HCT116 (cell line): Measurements from ENCODE around the gene PODNL1. TPM values are rescaled to one million over a fixed set of nuclear protein-coding genes. Genes with fewer than 3 reads are reported as not detected.

ENCODE experiments used
- ATAC-seq: fragments of 200-7000 bp; cut with Tn5 transposase; 2 replicates; pipeline ENCODE4 v1.9.1; 2020; ENCODE audit warnings: mild to moderate bottlenecking, moderate library complexity
- BruUV-seq: library from RNA; stranded (reverse); fragments of 400-500 nt; replicated peaks from 2 replicates; lab custom pipeline; 2021; lab: Mats Ljungman, UMichigan
- CTCF ChIA-PET: fragments of 300-600 bp; sonication (Branson Sonifier 250); formaldehyde crosslinking; loops from one replicate; lab custom pipeline; 2021; ENCODE audit warnings: antibody characterized with exemption; lab: Charles Lee
- POLR2A ChIA-PET: fragments of 300-600, 350-600 bp; sonication (Branson Sonifier 250); formaldehyde crosslinking; loops from one replicate; lab custom pipeline; 2021; ENCODE audit warnings: antibody characterized with exemption; lab: Charles Lee
- RAD21 ChIA-PET, 2 experiments: fragments of 300-600 bp; sonication (Branson Sonifier 250); formaldehyde crosslinking; loops; one replicate each; lab custom pipeline; 2023; ENCODE audit warnings: low total read pairs in 2 of 2; ENCODE audit not compliant: uncharacterized antibody in 2 of 2, unreplicated experiment in 2 of 2, low non-redundant PET in 1 of 2; lab: Charles Lee
- DNase-seq: peaks from one replicate; pipeline ENCODE4 v3.0.0-alpha.2; 2010; ENCODE audit warnings: low read depth, low spot score
- H2AFZ ChIP-seq: fragments of 200-600 bp; shearing (Covaris generic), sonication (generic); 2 replicates; pipeline ENCODE4 v1.6.1; 2017; ENCODE audit warnings: low read depth, mixed run types, mixed read lengths, antibody characterized with exemption, low read length; ENCODE audit not compliant: poor library complexity, severe bottlenecking
- H3K27ac ChIP-seq: 2 replicates; pipeline ENCODE4 v1.5.1; 2012; ENCODE audit warnings: low read depth, low read length
- H3K27me3 ChIP-seq: fragments of 200-600 bp; sonication (generic); 2 replicates; pipeline ENCODE4 v1.6.1; 2016; ENCODE audit warnings: mixed run types, low read length, mixed read lengths; ENCODE audit not compliant: insufficient read depth
- H3K36me3 ChIP-seq, 2 experiments: fragments of 200-500 bp in 1 of 2; fragments of 200-600 bp in 1 of 2; sonication (Bioruptor generic) in 1 of 2; sonication (generic) in 1 of 2; 2 replicates each; pipeline versions ENCODE4 v1.5.1 to v1.6.1; 2014 to 2016; ENCODE audit warnings: low read length in 2 of 2, inconsistent platforms in 1 of 2, mixed read lengths in 1 of 2, mixed run types in 1 of 2; ENCODE audit not compliant: insufficient read depth in 2 of 2, control insufficient read depth in 1 of 2
- H3K4me1 ChIP-seq, 2 experiments: fragments of 200-600 bp in 1 of 2; sonication (generic) in 1 of 2; 2 replicates each; pipeline versions ENCODE4 v1.5.1 to v1.6.1; 2012 to 2017; ENCODE audit warnings: low read length in 2 of 2, inconsistent platforms in 1 of 2, mild to moderate bottlenecking in 1 of 2, mixed read lengths in 1 of 2, mixed run types in 1 of 2, moderate library complexity in 1 of 2; ENCODE audit not compliant: insufficient read depth in 2 of 2, control insufficient read depth in 1 of 2
- H3K4me2 ChIP-seq: fragments of 200-600 bp; sonication (generic); 2 replicates; pipeline ENCODE4 v1.6.1; 2017; ENCODE audit warnings: mixed run types, low read length, mixed read lengths
- H3K4me3 ChIP-seq, 2 experiments: fragments of 200-600 bp in 1 of 2; sonication (generic) in 1 of 2; replicated peaks in 1 of 2; 2 replicates each; pipeline ENCODE4 v1.5.1; 2011 to 2016; ENCODE audit warnings: low read length in 2 of 2, control low read depth in 1 of 2, low read depth in 1 of 2, mild to moderate bottlenecking in 1 of 2, mixed read lengths in 1 of 2, mixed run types in 1 of 2
- H3K79me2 ChIP-seq: fragments of 200-600 bp; sonication (generic); 2 replicates; pipeline ENCODE4 v1.6.1; 2017; ENCODE audit warnings: mild to moderate bottlenecking, mixed run types, low read length, moderate library complexity, mixed read lengths; ENCODE audit not compliant: insufficient read depth
- H3K9ac ChIP-seq: fragments of 200-600 bp; sonication (generic); 2 replicates; pipeline ENCODE4 v1.6.1; 2016; ENCODE audit warnings: low read length, mixed read lengths
- H3K9me2 ChIP-seq: fragments of 200-600 bp; sonication (generic), shearing (Covaris generic); 2 replicates; pipeline ENCODE4 v1.6.1; 2017; ENCODE audit warnings: mixed run types, mild to moderate bottlenecking, moderate library complexity; ENCODE audit not compliant: insufficient read depth
- H3K9me3 ChIP-seq, 2 experiments: fragments of 200-500 bp in 1 of 2; fragments of 200-600 bp in 1 of 2; sonication (Bioruptor generic) in 1 of 2; sonication (generic) in 1 of 2; 2 replicates each; pipeline ENCODE4 v1.6.1; 2014 to 2017; ENCODE audit warnings: low read length in 2 of 2, mixed read lengths in 2 of 2, inconsistent platforms in 1 of 2, low read depth in 1 of 2, mild to moderate bottlenecking in 1 of 2, mixed run types in 1 of 2, moderate library complexity in 1 of 2; ENCODE audit not compliant: control insufficient read depth in 1 of 2, insufficient read depth in 1 of 2
- H4K20me1 ChIP-seq: fragments of 200-600 bp; sonication (generic), shearing (Covaris generic); 2 replicates; pipeline ENCODE4 v1.6.1; 2017; ENCODE audit warnings: mixed run types, mild to moderate bottlenecking, moderate library complexity; ENCODE audit not compliant: insufficient read depth
- JUND ChIP-seq: IDR thresholded peaks from 2 replicates; pipeline ENCODE4 v1.6.1; 2012
- SP1 ChIP-seq: IDR thresholded peaks from 2 replicates; pipeline ENCODE4 v1.6.1; 2012; ENCODE audit warnings: low read depth
- intact Hi-C: fragments of 100-400 bp; cut with micrococcal nuclease; formaldehyde crosslinking; loops from 2 replicates; pipeline ENCODE4 v1.10.0; 2022
- total RNA-seq: library from RNA; stranded (reverse); gene quantifications from one replicate; pipeline ENCODE4 v1.2.1, GENCODE V29; 2021; ENCODE audit not compliant: unreplicated experiment
- TF ChIP-seq, protein P1 (sequence below): IDR thresholded peaks from 2 replicates; pipeline ENCODE4 v1.6.1; 2011; ENCODE audit warnings: mild to moderate bottlenecking, low read length, moderate library complexity; ENCODE audit not compliant: insufficient replicate concordance; ENCODE audit errors: extremely low read depth
- TF ChIP-seq, protein P2 (sequence below): IDR thresholded peaks from 2 replicates; pipeline ENCODE4 v1.6.1; 2012
- TF ChIP-seq, protein P3 (sequence below), 3 experiments: fragments of 200-600 bp in 1 of 3; sonication (generic) in 1 of 3; IDR thresholded peaks in 2 of 3; conservative IDR thresholded peaks in 1 of 3; 2 replicates each; pipeline ENCODE4 v1.5.1; 2012 to 2017; ENCODE audit warnings: low read depth in 2 of 3, low read length in 2 of 3, antibody characterized with exemption in 1 of 3, borderline replicate concordance in 1 of 3, control low read depth in 1 of 3, mild to moderate bottlenecking in 1 of 3, mixed read lengths in 1 of 3, mixed run types in 1 of 3, moderate library complexity in 1 of 3; ENCODE audit not compliant: insufficient read depth in 1 of 3

The PODNL1 gene
- total RNA-seq, 1 experiment from 2014 or later = 0.71 TPM

DNA sequence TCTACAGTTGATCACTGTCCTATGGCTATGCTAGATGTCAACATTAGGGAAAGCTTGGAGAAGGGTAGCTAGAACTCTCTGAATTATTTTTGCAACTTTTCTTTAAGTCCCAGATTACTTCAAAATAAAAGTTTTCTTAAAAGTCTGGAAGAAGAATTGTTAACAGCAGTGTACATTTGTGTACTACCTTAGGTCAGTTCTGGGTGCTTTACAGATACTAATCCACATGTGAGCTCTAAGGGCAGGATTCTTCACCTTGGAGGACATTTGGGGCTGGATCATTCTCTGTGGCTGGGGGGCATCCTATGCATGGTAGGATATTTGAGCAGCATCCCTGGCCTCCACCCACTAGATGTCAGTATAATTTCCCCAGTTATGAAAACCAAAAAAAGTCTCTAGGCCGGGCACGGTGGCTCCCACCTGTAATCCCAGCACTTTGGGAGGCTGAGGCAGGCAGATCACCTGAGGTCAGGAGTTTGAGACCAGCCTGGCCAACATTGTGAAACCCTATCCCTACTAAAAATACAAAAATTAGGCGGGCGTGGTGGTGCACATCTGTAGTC, 35.1 kb downstream of the PODNL1 start:
- Histone ChIP-seq H3K9me3 (no peaks in the 10 kb centered on the region), H2AFZ (peak overlapping the region; percentile 0), H3K4me3 (no peak overlapping the region), H3K27ac (no peak overlapping the region), H3K9me2 (no peaks in the 10 kb centered on the region), H4K20me1 (no peaks in the 10 kb centered on the region), H3K4me2 (no peak overlapping the region), H3K4me1 (peaks cover 9 to 16% of the 10 kb centered on the region in 2 experiments; a peak in 3 of 4 replicates), H3K9ac (no peak overlapping the region), H3K79me2 (peaks cover 5% of the 10 kb centered on the region), H3K27me3 (no peaks in the 10 kb centered on the region), H3K36me3 (no peaks in the 10 kb centered on the region)
- DNase-seq = no peak
- intact Hi-C loops = no loop called here
- BruUV-seq = no TSS peak
- ATAC-seq = peak; percentile 37
- TF ChIP-seq, protein P1, sequence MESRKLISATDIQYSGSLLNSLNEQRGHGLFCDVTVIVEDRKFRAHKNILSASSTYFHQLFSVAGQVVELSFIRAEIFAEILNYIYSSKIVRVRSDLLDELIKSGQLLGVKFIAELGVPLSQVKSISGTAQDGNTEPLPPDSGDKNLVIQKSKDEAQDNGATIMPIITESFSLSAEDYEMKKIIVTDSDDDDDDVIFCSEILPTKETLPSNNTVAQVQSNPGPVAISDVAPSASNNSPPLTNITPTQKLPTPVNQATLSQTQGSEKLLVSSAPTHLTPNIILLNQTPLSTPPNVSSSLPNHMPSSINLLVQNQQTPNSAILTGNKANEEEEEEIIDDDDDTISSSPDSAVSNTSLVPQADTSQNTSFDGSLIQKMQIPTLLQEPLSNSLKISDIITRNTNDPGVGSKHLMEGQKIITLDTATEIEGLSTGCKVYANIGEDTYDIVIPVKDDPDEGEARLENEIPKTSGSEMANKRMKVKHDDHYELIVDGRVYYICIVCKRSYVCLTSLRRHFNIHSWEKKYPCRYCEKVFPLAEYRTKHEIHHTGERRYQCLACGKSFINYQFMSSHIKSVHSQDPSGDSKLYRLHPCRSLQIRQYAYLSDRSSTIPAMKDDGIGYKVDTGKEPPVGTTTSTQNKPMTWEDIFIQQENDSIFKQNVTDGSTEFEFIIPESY = no peak
- TF ChIP-seq, protein P2, sequence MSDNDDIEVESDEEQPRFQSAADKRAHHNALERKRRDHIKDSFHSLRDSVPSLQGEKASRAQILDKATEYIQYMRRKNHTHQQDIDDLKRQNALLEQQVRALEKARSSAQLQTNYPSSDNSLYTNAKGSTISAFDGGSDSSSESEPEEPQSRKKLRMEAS = no peak
- TF ChIP-seq, protein P3, sequence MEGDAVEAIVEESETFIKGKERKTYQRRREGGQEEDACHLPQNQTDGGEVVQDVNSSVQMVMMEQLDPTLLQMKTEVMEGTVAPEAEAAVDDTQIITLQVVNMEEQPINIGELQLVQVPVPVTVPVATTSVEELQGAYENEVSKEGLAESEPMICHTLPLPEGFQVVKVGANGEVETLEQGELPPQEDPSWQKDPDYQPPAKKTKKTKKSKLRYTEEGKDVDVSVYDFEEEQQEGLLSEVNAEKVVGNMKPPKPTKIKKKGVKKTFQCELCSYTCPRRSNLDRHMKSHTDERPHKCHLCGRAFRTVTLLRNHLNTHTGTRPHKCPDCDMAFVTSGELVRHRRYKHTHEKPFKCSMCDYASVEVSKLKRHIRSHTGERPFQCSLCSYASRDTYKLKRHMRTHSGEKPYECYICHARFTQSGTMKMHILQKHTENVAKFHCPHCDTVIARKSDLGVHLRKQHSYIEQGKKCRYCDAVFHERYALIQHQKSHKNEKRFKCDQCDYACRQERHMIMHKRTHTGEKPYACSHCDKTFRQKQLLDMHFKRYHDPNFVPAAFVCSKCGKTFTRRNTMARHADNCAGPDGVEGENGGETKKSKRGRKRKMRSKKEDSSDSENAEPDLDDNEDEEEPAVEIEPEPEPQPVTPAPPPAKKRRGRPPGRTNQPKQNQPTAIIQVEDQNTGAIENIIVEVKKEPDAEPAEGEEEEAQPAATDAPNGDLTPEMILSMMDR (IDR thresholded peaks at IDR 0.05 in 2 of 3, conservative IDR thresholded peaks at IDR 0.05 in 1 of 3; ENCODE audit: borderline replicate concordance in 1 of 3, insufficient read depth in 1 of 3, low read depth in 2 of 3, low read length in 2 of 3) = peak; percentile 33 to 68 (median 59); a peak in 5 of 6 replicates
- no peak for TF ChIP-seq SP1
- TF ChIP-seq JUND = no peak
- CTCF ChIA-PET = no interaction called here
- POLR2A ChIA-PET = no interaction called here
- RAD21 ChIA-PET = no interaction called here
